ENCODE data around the gene SLC1A3.
"Not testable (repeated sequence)": the region's sequence is repeated elsewhere in the genome, so short reads cannot be mapped to it uniquely, and the experiment has no call there.

The SLC1A3 gene

GRCh38 chr5:36630201-36631145 lies 24.1 kb downstream of the SLC1A3 start:
- DNase-seq (ENCODE audit: low spot score) = no peak

- no peak for DNase-seq (ENCODE audit: low spot score)
Observed at GRCh38 chr5:36631154-36631553, 24.7 kb downstream of the SLC1A3 start.

GRCh38 chr5:36631620-36632362 lies 25.4 kb downstream of the SLC1A3 start:
- DNase-seq (ENCODE audit: low spot score) = no peak

- no peak for DNase-seq (ENCODE audit: low spot score)
Observed at GRCh38 chr5:36632363-36632664, 25.9 kb downstream of the SLC1A3 start.

GRCh38 chr5:36635721-36636390 lies 29.4 kb downstream of the SLC1A3 start:
- no peak for DNase-seq (ENCODE audit: low spot score)

GRCh38 chr5:36637101-36637500 lies 30.7 kb downstream of the SLC1A3 start:
- no peak for DNase-seq (ENCODE audit: low spot score)

- no peak for DNase-seq (ENCODE audit: low spot score)
Observed at GRCh38 chr5:36637516-36637915, 31.1 kb downstream of the SLC1A3 start.

GRCh38 chr5:36638056-36638455 lies 31.6 kb downstream of the SLC1A3 start:
- DNase-seq (ENCODE audit: low spot score) = no peak

- no peak for DNase-seq (ENCODE audit: low spot score)
Observed at GRCh38 chr5:36640949-36641348, 34.5 kb downstream of the SLC1A3 start.

- DNase-seq (ENCODE audit: low spot score) = no peak
Observed at GRCh38 chr5:36641431-36641830, 35.0 kb downstream of the SLC1A3 start.

- no peak for DNase-seq (ENCODE audit: low spot score)
Observed at GRCh38 chr5:36642089-36642488, 35.7 kb downstream of the SLC1A3 start.

- no peak for DNase-seq (ENCODE audit: low spot score)
Observed at GRCh38 chr5:36643162-36643561, 36.8 kb downstream of the SLC1A3 start.

GRCh38 chr5:36643841-36644240 lies 37.4 kb downstream of the SLC1A3 start:
- not testable (repeated sequence) for DNase-seq (ENCODE audit: low spot score)

GRCh38 chr5:36644727-36645126 lies 38.3 kb downstream of the SLC1A3 start:
- no peak for DNase-seq (ENCODE audit: low spot score)

- DNase-seq (ENCODE audit: low spot score) = no peak
Observed at GRCh38 chr5:36646100-36646499, 39.7 kb downstream of the SLC1A3 start.

GRCh38 chr5:36646507-36647023 lies 40.2 kb downstream of the SLC1A3 start:
- no peak for DNase-seq (ENCODE audit: low spot score)

GRCh38 chr5:36647046-36647445 lies 40.6 kb downstream of the SLC1A3 start:
- DNase-seq (ENCODE audit: low spot score) = no peak

GRCh38 chr5:36648426-36648825 lies 42.0 kb downstream of the SLC1A3 start:
- no peak for DNase-seq (ENCODE audit: low spot score)

GRCh38 chr5:36651761-36652685 lies 45.6 kb downstream of the SLC1A3 start:
- no peak for DNase-seq (ENCODE audit: low spot score)

GRCh38 chr5:36653044-36653705 lies 46.8 kb downstream of the SLC1A3 start:
- DNase-seq (ENCODE audit: low spot score) = no peak

GRCh38 chr5:36654564-36654963 lies 48.2 kb downstream of the SLC1A3 start:
- no peak for DNase-seq (ENCODE audit: low spot score)
